LNCaP clone FGC (cell line): ENCODE results near the gene MPV17.

Experiments used
- DNase-seq: peaks from one replicate; pipeline ENCODE4 v3.0.0-alpha.2; 2011; ENCODE audit warnings: low read depth
- H3K4me3 ChIP-seq: 2 replicates; pipeline ENCODE4 v1.5.1; 2011; ENCODE audit warnings: mild to moderate bottlenecking, low read depth, low read length, control low read depth
- TF ChIP-seq, protein P1 (sequence below): IDR thresholded peaks from 2 replicates; pipeline ENCODE4 v1.5.1; 2012; ENCODE audit warnings: mild to moderate bottlenecking; ENCODE audit not compliant: control insufficient read depth, insufficient read depth; ENCODE audit errors: extremely low read depth

The MPV17 gene, protein sequence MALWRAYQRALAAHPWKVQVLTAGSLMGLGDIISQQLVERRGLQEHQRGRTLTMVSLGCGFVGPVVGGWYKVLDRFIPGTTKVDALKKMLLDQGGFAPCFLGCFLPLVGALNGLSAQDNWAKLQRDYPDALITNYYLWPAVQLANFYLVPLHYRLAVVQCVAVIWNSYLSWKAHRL

DNA sequence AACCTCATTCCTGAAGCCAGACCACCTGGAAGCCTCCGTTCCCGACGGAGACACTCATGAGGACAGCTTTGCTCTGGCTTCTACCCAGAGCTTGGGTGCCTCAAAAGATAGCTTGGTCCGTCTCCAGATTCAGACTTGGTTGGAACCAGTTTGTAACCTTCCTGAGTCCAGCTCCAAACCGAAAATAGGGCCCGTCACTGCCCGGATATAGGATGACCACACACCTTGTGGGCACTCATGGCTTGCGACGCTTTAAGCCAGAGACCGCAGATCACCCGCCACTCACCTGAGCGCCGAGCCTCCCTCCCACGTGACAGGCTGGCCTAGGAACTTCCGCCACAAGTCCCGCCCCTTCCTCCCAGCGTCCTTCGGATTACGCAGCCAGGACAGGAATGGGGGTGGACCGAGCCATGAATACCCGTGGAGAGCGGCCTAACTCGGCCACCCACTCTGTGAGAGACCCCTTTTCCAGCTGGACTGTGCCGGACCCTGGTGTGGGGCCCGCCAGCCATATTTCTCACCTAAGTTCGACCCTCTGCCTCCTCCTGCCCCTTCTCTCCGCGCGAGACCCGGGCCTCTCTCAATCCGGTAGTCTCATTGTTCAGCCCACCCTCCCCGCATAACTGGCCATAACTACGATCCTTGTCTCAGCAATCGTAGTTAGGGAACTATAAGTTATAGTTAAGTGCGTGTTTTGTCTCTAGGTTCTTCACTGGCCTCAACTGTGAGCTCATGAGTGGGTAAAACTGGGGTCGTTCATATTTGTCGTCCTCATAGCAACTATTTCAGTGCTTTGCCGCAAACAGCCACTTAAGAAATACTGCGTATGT lies at the start of gene MPV17:
TSS of gene MPV17 (minus strand) at position 332 of the 830 bp plus-strand sequence. CDS start 580 bp downstream, outside the sequence.
- DNase-seq, result peak; percentile 82
- TF ChIP-seq, protein P1, sequence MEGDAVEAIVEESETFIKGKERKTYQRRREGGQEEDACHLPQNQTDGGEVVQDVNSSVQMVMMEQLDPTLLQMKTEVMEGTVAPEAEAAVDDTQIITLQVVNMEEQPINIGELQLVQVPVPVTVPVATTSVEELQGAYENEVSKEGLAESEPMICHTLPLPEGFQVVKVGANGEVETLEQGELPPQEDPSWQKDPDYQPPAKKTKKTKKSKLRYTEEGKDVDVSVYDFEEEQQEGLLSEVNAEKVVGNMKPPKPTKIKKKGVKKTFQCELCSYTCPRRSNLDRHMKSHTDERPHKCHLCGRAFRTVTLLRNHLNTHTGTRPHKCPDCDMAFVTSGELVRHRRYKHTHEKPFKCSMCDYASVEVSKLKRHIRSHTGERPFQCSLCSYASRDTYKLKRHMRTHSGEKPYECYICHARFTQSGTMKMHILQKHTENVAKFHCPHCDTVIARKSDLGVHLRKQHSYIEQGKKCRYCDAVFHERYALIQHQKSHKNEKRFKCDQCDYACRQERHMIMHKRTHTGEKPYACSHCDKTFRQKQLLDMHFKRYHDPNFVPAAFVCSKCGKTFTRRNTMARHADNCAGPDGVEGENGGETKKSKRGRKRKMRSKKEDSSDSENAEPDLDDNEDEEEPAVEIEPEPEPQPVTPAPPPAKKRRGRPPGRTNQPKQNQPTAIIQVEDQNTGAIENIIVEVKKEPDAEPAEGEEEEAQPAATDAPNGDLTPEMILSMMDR, result no peak
- H3K4me3 ChIP-seq, result peak within 1 kb of the TSS; percentile 90

DNA sequence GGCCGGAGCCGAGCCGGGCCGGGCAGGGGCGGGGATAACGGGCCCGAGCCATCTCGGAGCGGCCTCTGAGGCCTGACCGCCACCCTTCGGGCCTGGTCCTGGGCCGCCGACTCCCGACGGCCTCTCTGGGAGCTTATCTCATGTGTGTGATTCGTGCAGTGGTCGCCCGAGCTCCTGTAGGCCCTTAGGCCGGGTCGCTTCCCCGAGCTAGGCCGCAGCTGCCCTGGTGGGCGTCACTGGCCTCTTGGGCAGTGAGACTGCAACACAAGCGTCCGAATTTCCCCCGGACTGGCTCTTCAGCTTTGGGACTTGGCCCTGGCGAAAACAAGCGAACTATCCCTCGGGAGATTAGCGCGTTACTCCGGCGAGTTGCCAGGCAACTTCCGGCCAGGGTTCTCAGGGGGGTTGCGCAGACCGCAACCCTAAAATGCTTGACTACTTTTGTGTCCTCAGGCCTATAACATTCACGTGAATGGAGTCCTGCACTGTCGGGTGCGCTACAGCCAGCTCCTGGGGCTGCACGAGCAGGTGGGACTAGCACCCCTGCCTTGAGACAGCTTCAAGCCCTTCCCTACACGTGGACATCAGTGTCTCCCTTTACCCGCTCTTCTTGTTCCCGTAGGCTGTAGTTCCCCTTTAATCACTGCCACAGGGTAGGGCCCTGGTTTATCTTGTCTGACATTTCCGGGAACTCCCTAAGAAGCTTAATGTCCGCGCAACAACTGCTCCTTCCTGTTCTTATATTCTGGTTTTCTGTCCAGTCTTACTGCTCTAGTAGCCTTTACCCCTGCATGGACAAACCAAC lies 48.1 kb upstream of the MPV17 start:
- peak overlapping the region; percentile 92 for H3K4me3 ChIP-seq
- TF ChIP-seq, protein P1, result no peak
- no peak for DNase-seq

DNA sequence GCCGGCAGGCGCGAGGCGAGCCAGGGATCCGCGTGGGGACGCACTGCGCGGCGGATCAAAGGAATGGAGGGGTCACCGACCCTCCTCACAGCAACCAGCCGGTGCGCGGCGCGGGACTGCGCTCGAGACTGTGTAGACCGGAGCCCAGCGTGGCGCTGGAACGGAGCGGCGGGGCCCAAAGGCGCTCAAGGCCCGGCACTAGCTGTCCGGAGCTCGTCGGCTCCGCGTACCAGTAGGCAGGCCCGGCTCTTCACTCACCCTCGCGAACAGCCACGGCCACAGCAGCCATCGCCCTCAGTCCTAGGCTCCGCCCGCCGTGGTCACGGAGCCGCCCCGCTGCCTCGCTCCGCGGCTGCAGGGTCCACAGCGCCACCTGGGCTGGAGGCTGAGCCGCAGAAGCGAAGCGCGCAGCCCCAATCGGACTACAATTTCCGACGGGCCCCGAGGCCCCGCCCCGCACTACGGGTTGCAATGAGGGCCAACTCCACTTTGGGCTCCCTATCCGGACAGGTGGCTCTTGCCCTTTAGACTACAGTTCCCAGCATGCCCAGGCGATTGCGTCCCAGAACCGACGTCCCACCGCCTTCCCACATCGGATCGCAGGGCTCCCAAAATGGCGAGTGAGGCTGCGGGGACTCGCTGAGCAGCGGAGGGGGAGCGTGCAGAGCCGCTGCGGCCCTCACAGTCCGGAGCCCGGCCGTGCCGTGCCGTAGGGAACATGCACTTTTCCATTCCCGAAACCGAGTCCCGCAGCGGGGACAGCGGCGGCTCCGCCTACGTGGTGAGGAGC lies 47.3 kb upstream of the MPV17 start, which contains the start of the genes EIF2B4 and SNX17:
TSS of gene EIF2B4 (minus strand) at position 313 of the 790 bp plus-strand sequence. CDS start at position 289, 24 bp downstream.
TSS of gene SNX17 (plus strand) at position 591 of the 790 bp plus-strand sequence. CDS start at position 719, 128 bp downstream.
- peak; percentile 96 for DNase-seq
- TF ChIP-seq, protein P1, result peak; percentile 99
- peak within 1 kb of the TSS; percentile 92 for H3K4me3 ChIP-seq

DNA sequence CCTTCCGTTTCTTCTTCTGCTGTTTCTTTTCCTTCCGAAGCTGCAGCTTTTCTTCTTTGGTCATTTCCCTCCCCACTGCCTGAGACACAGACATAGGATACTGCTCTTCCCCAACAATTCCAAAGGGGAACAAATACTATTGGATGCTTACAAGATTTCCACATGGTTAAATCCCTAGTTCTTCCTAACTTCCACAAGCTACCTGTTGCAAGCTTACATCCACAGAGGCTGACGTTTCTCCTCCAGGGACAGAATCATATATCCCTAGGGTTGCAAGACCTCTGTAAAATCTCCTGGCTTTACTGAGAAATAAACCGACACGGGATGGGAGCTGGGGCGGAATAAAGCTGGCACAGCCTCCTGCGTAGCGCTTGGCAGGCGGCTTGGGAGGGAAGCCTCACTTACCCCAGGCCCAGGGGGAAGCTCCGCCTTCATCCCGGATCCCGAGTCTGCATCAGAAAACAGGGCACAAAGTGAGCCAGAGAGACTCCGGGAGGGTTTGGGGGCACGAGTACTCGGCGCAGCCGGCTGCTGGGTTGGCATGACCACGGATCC lies 46.7 kb upstream of the MPV17 start:
- TF ChIP-seq, protein P1, result no peak
- no peak for DNase-seq
- H3K4me3 ChIP-seq, result peak overlapping the region; percentile 92

DNA sequence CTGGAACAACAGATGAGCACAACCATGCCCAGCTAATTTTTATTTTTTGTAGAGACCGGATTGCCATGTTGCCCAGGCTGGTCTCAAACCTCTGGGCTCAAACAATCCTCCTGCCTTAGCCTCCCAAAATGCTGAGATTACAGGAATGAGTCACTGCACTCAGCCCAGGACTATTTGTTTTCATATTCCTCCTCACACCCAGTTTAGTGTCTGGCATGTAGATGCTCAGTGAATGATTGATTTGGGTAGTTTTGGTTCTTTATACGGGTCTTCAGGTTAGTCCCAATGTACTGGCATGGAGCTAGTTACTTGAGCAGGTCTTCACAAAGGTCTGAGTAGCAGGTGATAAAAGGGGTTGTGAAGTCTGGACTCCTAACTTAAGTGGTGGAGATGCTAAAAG lies 41.0 kb upstream of the MPV17 start:
- TF ChIP-seq, protein P1, result no peak
- no peak for DNase-seq
- no peak overlapping the region for H3K4me3 ChIP-seq
